OCI-LY7 (cell line): ENCODE data around the gene FAHD2A.

Experiments used
- EZH2phosphoT487 ChIP-seq: fragments of 200-600 bp; sonication (generic); IDR thresholded peaks from 2 replicates; pipeline ENCODE4 v1.6.1; 2018; ENCODE audit warnings: low read depth, borderline replicate concordance, mild to moderate bottlenecking, mixed run types, antibody characterized with exemption, low read length, moderate library complexity, mixed read lengths
- TF ChIP-seq, protein P1 (sequence below): fragments of 200-600 bp; sonication (generic); conservative IDR thresholded peaks from 2 replicates; pipeline ENCODE4 v1.5.1; 2014; ENCODE audit warnings: mild to moderate bottlenecking, antibody characterized with exemption, low read length, moderate library complexity, mixed read lengths

DNA sequence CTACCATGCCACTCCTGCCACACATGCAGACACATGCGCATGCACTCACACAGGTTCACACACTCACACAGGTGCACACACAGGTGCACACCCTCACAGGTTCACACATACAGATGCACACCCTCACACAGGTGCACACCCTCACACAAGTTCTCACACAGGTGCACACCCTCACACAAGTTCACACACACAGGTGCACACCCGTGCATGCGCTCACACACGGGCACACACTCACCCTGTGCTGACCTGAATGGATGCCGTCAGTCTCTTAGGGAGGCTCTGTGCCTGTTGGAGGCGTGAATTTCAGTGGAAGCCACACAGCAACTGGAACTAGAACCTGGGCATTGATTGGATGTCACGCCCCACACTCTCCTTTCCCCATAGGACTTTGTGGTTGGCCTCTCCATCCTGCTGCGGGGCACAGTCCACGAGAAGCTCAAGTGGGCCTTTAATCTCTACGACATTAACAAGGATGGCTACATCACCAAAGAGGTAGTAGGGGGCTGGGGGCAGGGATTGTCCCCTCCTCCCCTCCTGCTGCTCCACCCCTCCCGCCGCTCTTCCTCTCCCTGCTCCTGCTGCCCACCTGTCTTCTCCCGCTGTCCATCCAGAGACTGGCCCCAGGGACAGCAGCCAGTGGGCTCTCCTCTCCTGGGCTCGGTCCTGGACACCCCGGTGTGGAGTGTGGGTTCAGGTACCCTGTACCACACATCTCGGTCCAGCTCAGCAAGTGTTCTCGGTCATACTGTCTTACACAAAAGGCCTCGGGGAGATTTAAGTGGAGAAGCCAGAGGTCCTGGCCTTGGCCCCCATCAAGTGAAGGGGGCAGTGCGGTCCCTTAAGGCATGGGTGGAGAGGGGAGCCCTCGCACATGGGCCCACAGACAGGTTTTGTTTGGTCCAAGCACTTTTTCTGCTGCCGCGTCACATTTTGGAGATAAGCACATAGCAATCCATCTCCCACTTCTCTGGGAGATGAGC is 21.0 kb upstream of the FAHD2A start:
- TF ChIP-seq, protein P1, sequence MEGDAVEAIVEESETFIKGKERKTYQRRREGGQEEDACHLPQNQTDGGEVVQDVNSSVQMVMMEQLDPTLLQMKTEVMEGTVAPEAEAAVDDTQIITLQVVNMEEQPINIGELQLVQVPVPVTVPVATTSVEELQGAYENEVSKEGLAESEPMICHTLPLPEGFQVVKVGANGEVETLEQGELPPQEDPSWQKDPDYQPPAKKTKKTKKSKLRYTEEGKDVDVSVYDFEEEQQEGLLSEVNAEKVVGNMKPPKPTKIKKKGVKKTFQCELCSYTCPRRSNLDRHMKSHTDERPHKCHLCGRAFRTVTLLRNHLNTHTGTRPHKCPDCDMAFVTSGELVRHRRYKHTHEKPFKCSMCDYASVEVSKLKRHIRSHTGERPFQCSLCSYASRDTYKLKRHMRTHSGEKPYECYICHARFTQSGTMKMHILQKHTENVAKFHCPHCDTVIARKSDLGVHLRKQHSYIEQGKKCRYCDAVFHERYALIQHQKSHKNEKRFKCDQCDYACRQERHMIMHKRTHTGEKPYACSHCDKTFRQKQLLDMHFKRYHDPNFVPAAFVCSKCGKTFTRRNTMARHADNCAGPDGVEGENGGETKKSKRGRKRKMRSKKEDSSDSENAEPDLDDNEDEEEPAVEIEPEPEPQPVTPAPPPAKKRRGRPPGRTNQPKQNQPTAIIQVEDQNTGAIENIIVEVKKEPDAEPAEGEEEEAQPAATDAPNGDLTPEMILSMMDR: no peak
- TF ChIP-seq EZH2phosphoT487: no peak
